Measurements from ENCODE around the gene PAMR1. TPM values are rescaled to one million over a fixed set of nuclear protein-coding genes. Genes with fewer than 3 reads are reported as not detected.
A peak's percentile ranks its signal among the peaks of the same experiment; 100 is the strongest.

PAMR1 gene, protein sequence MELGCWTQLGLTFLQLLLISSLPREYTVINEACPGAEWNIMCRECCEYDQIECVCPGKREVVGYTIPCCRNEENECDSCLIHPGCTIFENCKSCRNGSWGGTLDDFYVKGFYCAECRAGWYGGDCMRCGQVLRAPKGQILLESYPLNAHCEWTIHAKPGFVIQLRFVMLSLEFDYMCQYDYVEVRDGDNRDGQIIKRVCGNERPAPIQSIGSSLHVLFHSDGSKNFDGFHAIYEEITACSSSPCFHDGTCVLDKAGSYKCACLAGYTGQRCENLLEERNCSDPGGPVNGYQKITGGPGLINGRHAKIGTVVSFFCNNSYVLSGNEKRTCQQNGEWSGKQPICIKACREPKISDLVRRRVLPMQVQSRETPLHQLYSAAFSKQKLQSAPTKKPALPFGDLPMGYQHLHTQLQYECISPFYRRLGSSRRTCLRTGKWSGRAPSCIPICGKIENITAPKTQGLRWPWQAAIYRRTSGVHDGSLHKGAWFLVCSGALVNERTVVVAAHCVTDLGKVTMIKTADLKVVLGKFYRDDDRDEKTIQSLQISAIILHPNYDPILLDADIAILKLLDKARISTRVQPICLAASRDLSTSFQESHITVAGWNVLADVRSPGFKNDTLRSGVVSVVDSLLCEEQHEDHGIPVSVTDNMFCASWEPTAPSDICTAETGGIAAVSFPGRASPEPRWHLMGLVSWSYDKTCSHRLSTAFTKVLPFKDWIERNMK
- 1 to 10 TPM in 1 of 2 donors, under 1 TPM in 1; 0.99 to 3.6 TPM for total RNA-seq

GRCh38 chr11:35525501-35526175, at the start of gene PAMR1:
Gene PAMR1, minus strand, starts transcription at chr11:35525616. Its CDS starts 31 bp downstream, at chr11:35525585.
- DNase-seq: peak; percentile 29 to 59 (median 44)
- intact Hi-C loops (cut with DNase I): no loop called here
- no peaks in the 10 kb centered on the region for H3K36me3 ChIP-seq (replicated peaks in 1 of 2; ENCODE audit: insufficient read depth in 1 of 2, low read depth in 2 of 2)
- no peaks in the 10 kb centered on the region for H3K9me3 ChIP-seq
- no peak for TF ChIP-seq POLR2A (IDR thresholded peaks at IDR 0.05)
- no peak for TF ChIP-seq CTCF (IDR thresholded peaks at IDR 0.05)
- no peak within 1 kb of the TSS for H3K27ac ChIP-seq
- H3K27me3 ChIP-seq: peaks cover 0 to 8% of the 10 kb centered on the region in 2 donors
- H3K4me1 ChIP-seq: peaks cover 14% of the 10 kb centered on the region
- 3% methylated on average over 17 to 30 of the region's 34 CpGs for WGBS, 2 donors
- no peak within 1 kb of the TSS for H3K4me3 ChIP-seq
- ATAC-seq: peak; percentile 80

- H3K27me3 ChIP-seq: no peaks in the 10 kb centered on the region
- DNase-seq (no peak), ATAC-seq (no peak)
- H3K27ac ChIP-seq: no peak overlapping the region
- H3K4me1 ChIP-seq: no peaks in the 10 kb centered on the region
- H3K9me3 ChIP-seq: peaks cover 0 to 6% (median 0%) of the 10 kb centered on the region in 3 donors
- TF ChIP-seq CTCF (IDR thresholded peaks at IDR 0.05) (no peak), POLR2A (IDR thresholded peaks at IDR 0.05) (no peak)
- WGBS, 2 donors: 53 to 58% methylated on average over 3 of the region's 3 CpGs
- H3K36me3 ChIP-seq (replicated peaks in 1 of 2; ENCODE audit: insufficient read depth in 1 of 2, low read depth in 2 of 2): no peaks in the 10 kb centered on the region
- no peak overlapping the region for H3K4me3 ChIP-seq
- intact Hi-C loops (cut with DNase I): no loop called here
Measured at GRCh38 chr11:35571696-35572095, 46.3 kb upstream of the PAMR1 start.

DNA sequence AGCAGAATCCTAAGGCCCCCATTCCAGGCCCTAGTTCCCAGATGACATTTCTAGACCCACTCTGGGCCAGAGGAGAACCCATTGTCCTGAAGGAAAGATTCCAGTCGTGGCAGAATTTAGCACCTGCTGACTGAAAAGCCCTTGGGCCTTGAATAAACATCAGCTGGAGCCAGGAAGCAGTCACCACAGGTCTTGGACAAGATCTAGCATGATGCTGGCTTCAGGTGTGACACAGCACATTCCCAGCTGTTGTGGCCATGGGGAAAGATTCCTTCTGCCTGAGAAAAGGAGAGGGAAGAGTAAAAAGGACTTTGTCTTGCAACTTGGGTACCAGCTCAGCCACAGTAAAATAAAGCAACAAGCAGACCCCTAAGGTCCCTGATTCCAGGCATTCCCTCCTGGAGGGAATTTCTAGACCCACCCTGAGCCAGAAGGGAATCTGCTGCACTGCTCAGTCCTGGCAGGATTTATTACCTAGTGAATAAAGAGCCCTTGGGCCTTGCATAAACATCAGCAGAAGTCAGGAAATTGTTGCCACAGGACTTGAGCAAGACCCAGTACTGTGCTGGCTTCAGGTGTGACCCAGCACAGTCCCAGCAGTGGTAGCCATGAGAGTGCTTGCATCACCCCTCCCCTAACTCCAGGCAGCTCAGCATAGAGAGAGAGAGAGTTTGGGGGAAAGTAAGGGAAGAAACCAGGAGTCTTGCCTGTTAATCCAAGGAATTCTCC, 42.5 kb upstream of the PAMR1 start:
- Histone ChIP-seq H3K4me1 (no peaks in the 10 kb centered on the region), H3K27ac (no peak overlapping the region), H3K4me3 (no peak overlapping the region), H3K9me3 (peaks cover 0 to 6% (median 0%) of the 10 kb centered on the region in 3 donors), H3K36me3 (replicated peaks in 1 of 2; ENCODE audit: insufficient read depth in 1 of 2, low read depth in 2 of 2) (no peaks in the 10 kb centered on the region), H3K27me3 (no peaks in the 10 kb centered on the region)
- WGBS, 2 donors: 25 to 38% methylated on average over 1 of the region's 1 CpG
- intact Hi-C loops (cut with DNase I): no loop called here
- DNase-seq (peak in 2 of 4 donors; percentile 13 to 44), ATAC-seq (no peak)
- TF ChIP-seq CTCF (IDR thresholded peaks at IDR 0.05) (no peak), POLR2A (IDR thresholded peaks at IDR 0.05) (no peak)

DNA sequence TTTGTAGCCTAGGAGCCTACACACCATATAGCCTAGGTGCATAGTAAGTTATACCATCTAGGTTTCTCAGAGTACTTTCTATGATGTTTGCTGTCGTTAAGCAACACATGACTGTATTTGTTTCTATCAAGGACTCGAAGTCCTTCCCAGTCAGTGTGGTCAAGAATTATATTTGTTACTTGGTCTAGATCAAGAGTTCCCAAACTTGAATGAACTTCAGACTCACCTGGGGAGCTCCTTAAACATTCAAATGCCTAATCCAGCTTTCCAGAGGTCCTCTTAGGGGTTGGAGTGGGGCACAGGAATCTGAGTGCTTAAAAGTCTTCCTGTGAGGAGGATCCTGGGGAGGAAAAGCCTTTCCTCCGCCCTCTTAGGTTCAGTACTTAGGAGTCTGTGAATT, 41.5 kb upstream of the PAMR1 start:
- ATAC-seq (no peak), DNase-seq (no peak)
- Histone ChIP-seq H3K36me3 (replicated peaks in 1 of 2; ENCODE audit: insufficient read depth in 1 of 2, low read depth in 2 of 2) (no peaks in the 10 kb centered on the region), H3K9me3 (peaks cover 0 to 6% (median 0%) of the 10 kb centered on the region in 3 donors), H3K27me3 (no peaks in the 10 kb centered on the region), H3K4me3 (no peak overlapping the region), H3K27ac (no peak overlapping the region), H3K4me1 (no peaks in the 10 kb centered on the region)
- TF ChIP-seq CTCF (IDR thresholded peaks at IDR 0.05): no peak
- no peak for TF ChIP-seq POLR2A (IDR thresholded peaks at IDR 0.05)
- 78 to 82% methylated on average over 3 of the region's 3 CpGs for WGBS, 2 donors
- intact Hi-C loops (cut with DNase I): no loop called here
